Right renal cortex interstitium (tissue), 3 donors: ENCODE measurements around the gene HAGHL. TPM values are rescaled to one million over a fixed set of nuclear protein-coding genes. Genes with fewer than 3 reads are reported as not detected.
"Not testable (repeated sequence)": the region's sequence is repeated elsewhere in the genome, so short reads cannot be mapped to it uniquely, and the experiment has no call there.

ENCODE experiments used
- DNase-seq, 3 donors: peaks; one replicate each; pipeline ENCODE4 v3.0.0-alpha.2; 2013; ENCODE audit warnings: low read depth in 3 of 3, low spot score in 2 of 3
- polyA plus RNA-seq, 3 donors: library from polyadenylated mRNA; unstranded; fragments of 120-200 nt; gene quantifications; one replicate each; pipeline ENCODE4 v1.2.1, GENCODE V29; 2013; ENCODE audit not compliant: insufficient read length in 3 of 3

The HAGHL gene
- polyA plus RNA-seq, 3 donors = 3.4 to 4.0 (median 3.8) TPM

DNA sequence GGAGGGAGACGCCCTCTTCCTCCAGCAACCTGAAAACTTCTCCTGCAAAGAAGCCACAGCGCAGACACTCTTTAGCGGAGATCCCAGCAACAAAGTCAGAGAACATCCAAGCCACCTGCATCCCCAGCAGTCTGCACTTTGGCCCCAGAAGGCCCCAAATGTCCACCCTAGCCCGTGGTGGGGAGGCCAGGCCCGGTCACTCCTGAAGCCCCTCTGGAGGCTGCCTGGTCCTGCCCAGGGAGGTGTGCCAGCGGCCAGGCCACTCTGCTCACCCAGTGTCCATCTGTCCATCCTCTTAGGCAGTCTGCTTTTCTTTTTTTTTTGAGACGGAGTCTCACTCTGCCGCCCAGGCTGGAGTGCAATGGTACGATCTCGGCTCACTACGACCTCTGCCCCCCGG is 5.4 kb downstream of the HAGHL start:
- no peak for DNase-seq

DNA sequence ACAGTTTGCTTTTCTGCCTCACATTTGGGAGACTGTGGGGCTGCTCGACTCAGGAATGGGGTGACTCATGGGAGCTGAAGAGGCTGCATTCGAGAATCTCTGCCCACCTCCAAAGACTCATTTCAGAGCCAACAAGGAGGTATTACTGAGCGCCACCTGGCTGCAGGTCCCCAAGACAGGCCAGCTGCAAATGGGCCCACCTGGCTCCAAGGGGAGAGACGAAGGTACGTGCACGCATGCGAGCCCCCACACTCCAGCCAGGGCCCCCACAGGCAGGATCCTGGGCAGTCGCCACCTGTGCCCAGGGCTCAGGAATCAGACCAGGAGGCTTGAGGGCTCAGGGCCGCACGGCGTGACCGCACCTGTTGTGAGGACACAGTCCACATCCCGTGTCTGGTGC is 6.0 kb downstream of the HAGHL start:
- DNase-seq = no peak

DNA sequence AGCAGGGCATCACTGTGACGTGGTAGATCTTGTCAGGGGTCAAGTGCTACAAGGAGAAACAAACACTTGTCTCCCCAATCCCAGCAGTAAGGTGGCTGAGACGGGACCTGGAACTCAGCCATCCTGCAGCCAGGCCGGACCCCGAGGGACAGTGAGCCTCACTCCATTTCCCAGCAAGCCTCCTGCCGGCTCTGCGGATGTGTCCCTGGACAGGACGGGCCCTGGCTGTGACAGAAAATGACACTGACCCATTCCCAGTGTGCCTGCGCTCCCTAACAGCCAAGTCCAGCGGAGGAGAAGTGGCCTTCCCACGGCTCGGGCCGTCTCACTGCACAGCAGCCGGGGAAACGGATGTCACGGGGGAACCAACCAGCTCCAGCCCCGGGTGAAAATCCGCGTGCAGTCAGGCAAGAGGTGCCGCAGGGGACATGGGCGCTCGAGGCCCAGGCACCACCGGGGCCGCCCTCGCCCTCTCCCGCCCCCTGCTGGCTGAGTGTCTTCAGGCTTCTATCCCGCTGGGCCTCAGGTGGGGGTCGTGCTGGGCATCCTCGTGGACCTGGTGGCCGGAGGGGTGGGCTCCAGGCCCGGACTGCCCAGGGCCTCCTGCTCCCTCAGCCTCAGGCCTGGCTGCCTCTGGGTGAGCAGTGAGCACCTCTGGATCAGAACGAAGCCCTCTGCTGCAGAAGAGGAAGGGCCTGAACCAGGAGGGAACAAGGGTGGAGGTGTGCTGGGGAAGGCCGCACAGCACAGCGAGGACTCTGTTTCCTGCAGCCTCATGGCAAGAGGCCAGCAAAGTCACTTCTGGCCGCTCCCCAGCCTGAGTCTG is 6.7 kb downstream of the HAGHL start:
- no peak for DNase-seq

DNA sequence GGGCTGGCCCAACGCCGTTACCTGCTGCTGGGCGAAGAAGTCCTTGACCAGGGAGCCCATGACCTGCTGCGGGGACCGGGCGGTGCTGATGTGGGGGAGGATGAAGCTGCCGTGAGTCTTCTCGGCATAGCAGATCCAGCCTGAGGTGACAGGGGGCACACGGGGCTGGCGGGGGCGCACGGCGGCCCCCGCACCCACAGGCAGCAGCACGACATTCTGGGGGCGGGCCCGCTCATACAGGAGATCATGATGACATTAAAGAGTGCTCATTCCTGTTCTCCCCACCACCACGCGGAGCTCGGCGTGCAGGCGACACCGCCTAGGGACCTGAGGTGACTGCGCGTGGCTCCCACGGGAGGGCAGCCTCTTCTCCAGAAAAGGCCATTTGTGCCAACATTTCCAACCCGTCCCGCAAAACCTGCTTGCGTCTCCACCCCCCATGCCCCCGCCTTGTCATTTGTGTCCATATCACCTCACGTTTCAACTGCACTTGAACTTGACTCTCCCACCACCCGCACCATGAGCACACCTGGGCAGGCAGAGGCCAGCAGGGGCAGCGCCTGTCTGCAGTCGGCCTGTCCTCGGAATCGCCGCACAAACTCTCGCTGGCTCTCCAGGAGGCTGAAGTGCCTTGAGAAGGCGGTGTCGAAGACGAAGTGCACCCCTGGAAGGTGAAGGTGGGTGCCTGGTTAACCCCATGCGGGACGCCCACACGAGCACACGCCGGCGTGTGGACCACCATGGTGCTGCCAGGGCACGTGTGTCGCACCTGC is 7.5 kb downstream of the HAGHL start:
- DNase-seq = no peak

DNA sequence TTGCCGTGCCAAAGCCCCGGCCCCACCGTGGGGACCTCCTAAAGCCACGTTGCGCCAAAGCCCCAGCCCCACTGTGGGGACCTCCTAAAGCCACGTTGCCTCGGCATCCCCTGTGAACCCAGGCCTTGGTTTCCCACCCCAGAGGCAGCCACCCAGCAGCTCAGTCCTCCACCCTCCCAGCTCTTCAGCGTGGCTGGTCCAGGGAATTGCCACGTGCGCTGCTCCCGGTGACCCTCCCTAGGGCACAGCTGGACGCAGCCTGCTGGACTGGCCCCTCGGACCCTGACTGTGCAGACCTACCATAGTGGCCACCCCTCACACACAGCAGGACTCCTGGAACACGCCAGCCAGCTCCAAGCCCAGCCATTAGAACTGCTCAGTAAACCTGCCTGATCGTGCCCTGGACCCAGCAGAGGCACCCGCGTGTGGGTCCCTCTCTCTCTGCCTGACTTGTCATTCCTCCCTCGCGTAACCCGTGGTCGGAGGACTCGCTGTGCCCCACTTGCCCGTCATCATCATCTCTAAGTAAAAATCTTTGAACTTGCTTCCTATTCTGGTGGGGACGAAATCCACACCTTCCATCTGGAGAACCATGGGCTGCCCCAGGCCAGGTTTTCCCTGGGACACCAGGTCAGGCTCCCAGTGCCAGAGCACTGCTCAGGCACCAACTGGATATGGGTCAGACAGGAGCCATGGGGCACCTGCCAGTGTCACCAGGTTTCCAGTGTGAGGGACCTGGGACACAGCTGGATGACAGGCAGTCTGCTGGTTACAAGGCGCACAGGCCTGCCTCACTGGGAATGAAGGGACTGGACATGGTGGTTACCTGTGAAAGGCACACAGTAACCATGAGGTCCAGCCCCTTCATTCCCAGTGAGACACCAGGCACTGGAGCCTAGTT is 8.3 kb downstream of the HAGHL start:
- DNase-seq = no peak

DNA sequence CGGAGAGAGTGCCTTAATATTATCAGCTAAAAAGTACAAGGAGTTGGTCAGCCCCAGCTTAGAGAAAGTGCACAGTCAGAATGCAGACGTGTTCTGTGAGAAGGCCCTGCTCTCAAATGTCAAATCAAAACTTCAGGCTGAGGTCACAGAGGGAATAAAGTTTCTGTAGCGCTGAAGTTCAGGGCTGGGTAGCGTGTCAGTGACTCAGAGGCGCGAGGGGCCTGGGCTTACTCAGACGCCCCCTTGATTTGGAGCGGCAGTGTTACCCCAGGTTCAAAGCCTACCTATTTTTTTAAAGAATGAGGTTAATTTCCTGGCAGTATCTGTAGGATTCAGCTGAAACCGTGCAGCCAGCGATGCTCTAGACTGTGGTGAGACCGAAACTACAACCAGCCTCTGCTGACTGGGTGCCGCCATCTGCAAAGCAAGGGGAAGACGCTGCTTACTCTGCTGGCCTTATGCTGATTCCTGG is 9.1 kb downstream of the HAGHL start:
- DNase-seq = no peak

DNA sequence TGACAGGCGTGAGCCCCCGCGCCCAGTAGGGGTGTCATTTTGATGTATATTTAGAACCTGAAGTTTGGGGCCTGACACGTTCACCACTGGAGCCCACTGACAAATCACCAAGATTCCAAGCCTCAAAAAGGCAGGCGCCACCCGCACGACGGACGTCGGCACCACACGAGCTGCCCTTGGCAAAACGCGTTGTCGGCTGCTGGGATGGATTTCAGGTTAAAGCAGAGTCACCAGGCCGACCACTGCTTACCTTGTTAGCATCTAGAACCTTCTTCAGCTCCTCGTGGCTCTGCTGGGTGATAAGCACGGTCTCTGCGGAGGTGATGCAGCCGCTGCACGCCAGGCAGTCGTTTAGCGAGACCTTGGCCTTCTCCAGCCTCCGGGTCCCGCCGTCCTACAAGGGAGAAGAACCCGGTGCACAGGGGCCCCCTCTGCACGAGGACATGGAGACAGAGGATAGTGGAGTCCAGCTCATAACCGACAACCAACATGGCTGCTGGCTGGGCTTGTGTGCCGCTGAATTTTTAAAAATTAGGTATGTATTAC is 10.1 kb downstream of the HAGHL start:
- DNase-seq = no peak

DNA sequence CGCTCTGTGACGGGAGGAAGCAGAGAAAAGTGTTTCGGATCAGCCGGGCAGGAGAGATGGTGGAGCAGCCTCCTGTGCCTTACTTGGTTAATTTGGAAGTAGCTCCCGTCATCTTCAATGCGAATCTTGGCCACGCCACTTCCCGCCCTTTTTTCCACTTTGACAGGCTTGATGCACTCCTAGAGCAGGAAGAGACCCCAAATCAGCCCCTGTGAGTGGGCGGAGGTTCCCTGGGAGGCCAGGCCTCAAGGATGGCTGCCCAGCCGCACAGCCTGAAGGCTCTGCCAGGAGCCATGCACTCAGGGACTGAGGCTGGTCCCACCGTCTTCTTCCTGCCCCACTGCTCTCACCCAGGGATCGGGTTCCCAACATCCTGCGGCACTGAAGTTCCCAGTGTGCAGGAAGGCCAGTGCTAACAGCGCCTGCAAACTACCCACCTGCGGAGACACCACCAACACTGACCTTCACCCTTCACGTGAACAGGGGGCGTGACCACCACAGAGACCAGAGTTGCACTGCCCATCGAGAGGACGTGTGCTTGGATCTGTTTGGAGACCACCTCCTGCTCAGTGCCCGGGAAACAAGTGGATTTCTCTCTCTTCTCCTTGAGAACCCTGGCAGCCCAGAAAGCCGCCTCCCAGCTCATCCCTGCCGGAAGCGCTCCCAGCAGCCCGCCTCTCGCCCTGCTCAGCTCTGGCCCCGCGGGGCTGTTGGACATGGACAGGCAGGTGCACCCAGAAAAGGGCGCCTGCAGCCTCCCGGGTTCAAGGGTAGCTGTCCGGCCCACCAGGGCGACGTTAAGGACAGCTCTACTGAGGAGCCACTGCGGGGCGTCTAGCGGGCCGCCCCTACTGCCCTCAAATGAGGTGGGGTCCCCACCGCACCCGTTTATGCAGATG is 12.9 kb downstream of the HAGHL start:
- no peak for DNase-seq

DNA sequence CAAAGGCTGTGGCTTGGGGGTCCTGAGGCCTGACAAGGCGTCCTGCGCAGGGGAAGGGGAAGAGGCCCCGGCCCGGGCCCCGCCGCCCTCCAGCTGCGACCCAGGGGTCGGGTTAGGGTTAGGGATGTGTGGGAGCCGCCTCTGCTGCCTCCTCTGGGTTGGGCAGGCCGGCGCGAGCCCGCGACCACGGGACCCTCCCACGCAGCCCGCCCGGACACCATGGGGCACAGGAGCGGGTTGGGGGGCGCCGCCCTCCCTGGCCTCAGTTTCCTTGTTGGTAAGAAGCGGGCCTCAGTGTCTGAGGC is 13.5 kb downstream of the HAGHL start:
- DNase-seq = no peak

DNA sequence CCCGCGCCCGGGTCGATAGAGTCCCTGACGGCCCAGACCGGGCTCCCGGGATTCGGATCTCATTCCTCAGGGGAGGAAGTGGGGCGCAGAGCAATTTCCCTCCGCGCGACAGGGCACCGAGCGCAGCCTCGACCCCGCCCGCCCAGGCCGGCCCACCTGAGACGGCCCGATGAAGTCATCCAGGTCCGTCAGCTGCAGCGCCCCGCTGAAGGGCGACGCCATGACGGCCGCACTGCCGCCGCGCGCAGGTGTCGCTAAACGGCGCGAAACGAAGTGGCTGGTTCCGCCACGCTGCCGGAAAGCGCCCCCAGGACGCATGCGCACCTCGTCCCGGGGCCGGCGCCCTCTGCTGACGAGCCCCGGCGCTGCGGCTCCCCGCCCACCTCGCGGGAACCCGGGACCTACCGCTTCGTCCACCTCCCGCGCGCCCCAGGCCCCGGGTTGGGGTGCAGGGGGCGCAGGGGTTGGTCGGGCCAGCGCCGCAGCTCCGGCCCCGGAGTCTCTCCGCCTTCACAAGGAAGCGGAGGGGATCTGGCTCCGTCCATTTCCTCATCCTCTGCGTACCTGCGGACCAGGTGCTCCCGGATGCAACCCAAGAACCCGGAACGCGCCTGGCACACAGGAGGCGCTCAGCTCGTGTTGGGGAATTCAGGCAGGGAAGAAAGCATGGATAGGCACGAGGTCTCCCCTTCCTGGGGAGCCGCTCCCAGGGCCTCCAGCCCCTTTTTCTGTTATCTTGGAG is 14.0 kb downstream of the HAGHL start, which contains the start of gene CIAO3:
CIAO3 (minus strand) TSS at position 234 of the 742 bp plus-strand sequence; CDS start at position 222, 12 bp downstream.
- peak; percentile 63 to 78 (median 67) for DNase-seq

DNA sequence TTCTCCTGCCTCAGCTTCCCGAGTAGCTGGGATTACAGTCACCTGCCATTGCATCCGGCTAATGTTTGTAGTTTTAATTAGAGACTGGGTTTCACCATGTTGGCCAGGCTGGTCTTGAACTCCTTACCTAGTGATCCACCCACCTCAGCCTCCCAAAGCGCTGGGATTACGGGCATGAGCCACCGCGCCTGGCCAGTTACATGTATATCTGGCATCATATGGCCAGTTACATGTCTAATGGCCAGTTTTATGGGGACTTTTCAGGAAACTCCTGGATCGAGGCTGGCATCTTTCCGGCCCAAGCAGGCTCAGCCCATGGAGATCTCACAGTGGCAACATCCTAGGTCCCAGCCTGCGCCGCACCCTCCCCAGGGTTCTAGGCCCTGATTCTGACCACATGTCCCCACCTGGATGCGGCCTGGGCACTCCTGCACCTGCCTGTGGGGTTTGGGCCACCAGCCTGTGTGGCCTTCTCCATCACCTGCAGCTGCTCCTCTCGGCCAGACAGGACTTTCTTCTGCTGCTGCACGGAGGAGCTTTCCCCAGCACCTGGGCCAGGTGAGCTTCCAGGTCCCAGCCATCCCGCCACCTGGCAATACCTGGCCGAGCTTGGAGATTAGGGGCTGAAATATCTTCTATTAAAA is 15.2 kb downstream of the HAGHL start:
- DNase-seq = no peak

DNA sequence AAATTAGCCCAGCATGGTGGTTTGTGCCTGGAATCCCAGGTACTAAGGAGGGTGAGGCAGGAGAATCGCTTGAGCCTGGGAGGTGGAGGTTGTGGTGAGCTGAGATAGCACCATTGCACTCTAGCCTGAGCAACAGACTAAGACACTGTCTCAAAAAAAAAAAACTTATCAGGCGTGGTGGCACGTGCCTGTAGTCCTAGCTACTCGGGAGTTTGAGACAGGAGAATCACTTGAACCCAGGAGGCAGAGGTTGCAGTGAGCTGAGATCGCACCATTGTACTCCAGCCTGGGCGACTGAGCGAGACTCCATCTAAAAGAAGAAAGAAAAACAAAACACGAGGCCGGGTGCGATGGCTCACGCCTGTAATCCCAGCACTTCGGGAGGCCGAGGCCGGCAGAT is 16.0 kb downstream of the HAGHL start:
- not testable (repeated sequence) for DNase-seq

DNA sequence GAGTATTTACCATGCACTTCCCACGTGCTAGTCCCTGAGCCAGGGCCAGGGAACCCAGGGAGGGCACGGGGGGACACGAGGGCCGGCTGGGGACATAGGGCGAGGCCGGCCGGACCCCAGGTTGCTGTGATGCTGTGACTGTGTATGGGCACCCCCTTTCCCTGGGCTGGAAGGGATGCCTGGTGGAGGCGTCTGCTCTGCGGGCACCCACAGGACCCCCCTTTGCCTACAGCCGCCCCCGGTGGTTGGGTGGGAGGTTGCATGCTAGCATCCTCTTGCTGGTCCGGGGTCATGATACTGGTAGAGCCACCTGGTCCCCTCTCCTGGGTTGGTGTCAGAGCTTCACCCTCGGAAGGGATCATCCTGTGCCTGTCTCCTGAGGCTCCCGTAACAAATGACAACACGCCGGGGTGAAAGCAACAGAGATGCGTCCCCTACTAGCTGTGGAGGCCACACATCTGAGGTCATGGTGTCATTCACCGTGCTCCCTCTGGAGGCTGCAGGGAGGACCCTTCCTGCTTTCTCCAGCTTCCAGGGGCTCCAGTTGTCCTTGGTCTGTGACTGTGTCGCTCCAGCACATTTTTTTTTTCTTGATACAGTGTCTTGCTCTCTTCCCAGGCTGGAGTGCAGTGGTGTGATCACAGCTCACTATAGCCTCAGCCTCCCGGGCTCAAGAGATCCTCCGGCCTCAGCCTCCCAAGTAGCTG is 17.0 kb downstream of the HAGHL start:
- DNase-seq = no peak

DNA sequence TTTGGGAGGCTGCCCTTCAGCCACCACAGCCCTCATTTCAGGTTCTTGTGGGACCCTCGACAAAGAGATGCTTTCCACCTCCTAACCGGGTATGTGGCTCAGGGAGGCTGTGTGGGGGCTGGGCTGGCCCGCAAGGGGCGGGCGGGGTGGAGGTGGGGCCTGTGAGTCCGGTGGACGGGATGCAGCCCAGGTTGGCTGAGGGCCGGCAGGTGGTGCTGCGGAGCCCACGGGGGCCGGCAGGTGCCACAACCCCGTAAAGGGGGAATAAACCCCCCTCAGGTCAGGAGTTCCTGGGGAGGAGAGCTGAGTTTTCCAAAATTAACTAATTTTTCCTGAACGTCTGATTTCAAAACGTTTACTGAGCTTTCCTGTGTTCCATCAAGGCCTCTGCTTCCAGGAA is 18.8 kb downstream of the HAGHL start:
- no peak for DNase-seq

DNA sequence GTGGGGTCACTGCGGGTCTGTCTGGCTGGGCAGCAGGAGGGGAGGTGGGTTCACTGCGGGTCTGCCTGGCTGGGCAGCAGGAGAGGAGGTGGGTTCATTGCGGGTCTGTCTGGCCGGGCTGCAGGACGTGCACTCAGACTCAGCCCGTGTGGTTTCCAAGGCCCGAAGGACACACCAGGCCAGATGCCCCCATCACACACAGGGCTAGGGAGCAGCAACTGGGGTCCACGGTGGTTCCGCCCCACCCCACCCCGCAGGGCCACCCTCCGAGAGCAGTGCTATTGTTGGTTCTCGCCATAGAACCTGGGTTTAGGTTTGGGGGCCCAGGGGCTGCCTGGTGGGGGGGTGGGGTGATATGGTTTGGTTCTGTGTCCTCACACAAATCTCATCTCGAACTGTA is 19.7 kb downstream of the HAGHL start:
- DNase-seq = no peak

DNA sequence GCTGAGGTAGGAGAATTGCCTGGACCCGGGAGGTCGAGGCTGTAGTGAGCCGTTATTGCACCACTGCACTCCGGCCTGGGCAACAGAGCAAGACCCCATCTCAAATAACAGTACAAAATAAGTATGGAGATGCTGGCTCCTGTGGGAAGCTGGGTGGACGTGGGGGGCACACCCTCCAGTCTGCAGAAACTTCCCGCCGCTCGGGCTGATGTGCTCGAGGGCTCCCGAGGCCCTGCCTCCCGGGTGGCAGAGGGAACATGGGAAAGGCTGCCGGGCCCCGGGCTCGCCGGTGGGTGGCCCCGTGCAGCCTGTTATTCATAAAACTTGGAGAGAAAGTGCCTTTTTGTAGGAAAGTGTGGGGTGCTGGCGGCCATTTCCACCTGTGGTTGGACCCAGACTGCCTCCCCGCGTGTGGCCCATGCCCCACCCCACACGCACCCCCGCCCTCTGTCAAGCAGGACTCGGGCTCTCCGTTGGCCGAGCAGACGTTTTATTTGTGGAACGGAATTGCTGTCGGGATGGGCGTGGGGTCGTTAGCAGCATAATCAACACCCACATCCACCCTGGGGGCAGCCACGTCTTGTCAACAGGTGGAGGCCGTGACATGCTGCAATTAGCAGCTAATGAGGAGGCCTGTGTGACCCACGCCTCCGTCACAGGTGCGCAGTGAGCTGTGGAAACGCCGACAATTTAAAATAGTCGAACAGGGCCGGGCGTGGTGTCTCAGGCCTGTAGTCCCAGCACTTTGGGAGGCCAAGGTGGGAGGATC is 21.3 kb downstream of the HAGHL start:
- DNase-seq = no peak

DNA sequence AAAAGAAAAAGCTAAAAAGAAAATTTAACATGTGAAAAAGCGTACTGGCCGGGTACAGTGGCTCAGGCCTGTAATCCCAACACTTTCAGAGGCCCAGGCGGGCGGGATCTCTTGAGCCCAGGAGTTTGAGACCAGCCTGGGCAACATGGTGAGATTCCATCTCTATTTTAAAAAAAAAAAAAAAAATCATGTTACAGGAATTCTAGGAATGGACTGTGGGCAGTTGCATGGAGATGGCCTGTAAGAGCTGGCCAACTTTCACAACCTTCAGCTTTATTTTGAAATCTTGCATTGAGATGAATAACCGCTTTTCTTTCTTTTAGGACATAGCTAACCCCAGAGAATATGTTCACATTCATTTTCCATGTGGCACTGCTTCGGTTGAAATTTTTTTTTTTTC is 22.1 kb downstream of the HAGHL start:
- no peak for DNase-seq
